GM23248 (cell line): ENCODE measurements around the gene NPSR1. TPM values are rescaled to one million over a fixed set of nuclear protein-coding genes. Genes with fewer than 3 reads are reported as not detected.
"Not testable (repeated sequence)": the region's sequence is repeated elsewhere in the genome, so short reads cannot be mapped to it uniquely, and the experiment has no call there.

Experiments used
- DNase-seq: peaks from one replicate; pipeline ENCODE4 v3.0.0-alpha.2; 2015
- H2AFZ ChIP-seq: fragments of 200-600 bp; sonication (generic); 2 replicates; pipeline ENCODE4 v1.6.1; 2016; ENCODE audit warnings: antibody characterized with exemption
- H3F3A ChIP-seq: fragments of 200-600 bp; sonication (generic); 2 replicates; pipeline ENCODE4 v1.6.1; 2016; ENCODE audit warnings: mild to moderate bottlenecking, antibody characterized with exemption, mixed run types; ENCODE audit not compliant: insufficient read depth
- H3K27ac ChIP-seq: fragments of 200-600 bp; sonication (generic); 2 replicates; pipeline ENCODE4 v1.5.1; 2016; ENCODE audit warnings: mild to moderate bottlenecking
- H3K27me3 ChIP-seq: fragments of 200-600 bp; sonication (generic); replicated peaks from 2 replicates; pipeline ENCODE4 v1.6.1; 2016; ENCODE audit warnings: mild to moderate bottlenecking; ENCODE audit not compliant: insufficient read depth
- H3K36me3 ChIP-seq: fragments of 200-600 bp; sonication (generic); 2 replicates; pipeline ENCODE4 v1.6.1; 2016; ENCODE audit warnings: low read depth, mild to moderate bottlenecking
- H3K4me1 ChIP-seq: fragments of 200-600 bp; sonication (generic); 2 replicates; pipeline ENCODE4 v1.6.1; 2016; ENCODE audit warnings: mild to moderate bottlenecking; ENCODE audit not compliant: insufficient read depth
- H3K4me2 ChIP-seq: fragments of 200-600 bp; sonication (generic); one replicate; pipeline ENCODE4 v1.6.1; 2016; ENCODE audit warnings: mild to moderate bottlenecking; ENCODE audit not compliant: unreplicated experiment
- H3K4me3 ChIP-seq: fragments of 200-600 bp; sonication (generic); 2 replicates; pipeline ENCODE4 v1.5.1; 2016; ENCODE audit warnings: mild to moderate bottlenecking
- H3K79me2 ChIP-seq: fragments of 200-600 bp; sonication (generic); 2 replicates; pipeline ENCODE4 v1.6.1; 2016; ENCODE audit warnings: mild to moderate bottlenecking; ENCODE audit not compliant: insufficient read depth
- H3K9ac ChIP-seq: fragments of 200-600 bp; sonication (generic); 2 replicates; pipeline ENCODE4 v1.6.1; 2016; ENCODE audit warnings: mild to moderate bottlenecking
- H3K9me2 ChIP-seq: fragments of 200-600 bp; sonication (generic); 2 replicates; pipeline ENCODE4 v1.6.1; 2016; ENCODE audit warnings: mixed run types, mild to moderate bottlenecking, moderate library complexity; ENCODE audit not compliant: insufficient read depth
- H3K9me3 ChIP-seq: fragments of 200-600 bp; sonication (generic); one replicate; pipeline ENCODE4 v1.6.1; 2017; ENCODE audit warnings: low read depth
- H4K20me1 ChIP-seq: fragments of 200-600 bp; sonication (generic); 2 replicates; pipeline ENCODE4 v1.6.0; 2016; ENCODE audit not compliant: insufficient read depth
- EZH2 ChIP-seq: fragments of 200-600 bp; sonication (generic); IDR thresholded peaks from 2 replicates; pipeline ENCODE4 v1.6.1; 2018; ENCODE audit warnings: antibody characterized with exemption, mild to moderate bottlenecking; ENCODE audit not compliant: insufficient read depth, poor library complexity, severe bottlenecking
- EZH2phosphoT487 ChIP-seq: fragments of 200-600 bp; sonication (generic); IDR thresholded peaks from 2 replicates; pipeline ENCODE4 v1.6.1; 2018; ENCODE audit warnings: antibody characterized with exemption, moderate library complexity, mild to moderate bottlenecking, low read depth; ENCODE audit not compliant: insufficient read depth
- WGBS, 2 experiments: methylation state at CpG; one replicate each; pipeline ENCODE4 v1.1.6; 2015 to 2017; ENCODE audit warnings: low lambda C conversion rate in 2 of 2, low coverage in 1 of 2; ENCODE audit errors: missing lambda C conversion rate in 2 of 2; 5-methylcytosine and 5-hydroxymethylcytosine counted together
- in situ Hi-C: fragments of 300-500 bp; cut with MboI; formaldehyde crosslinking; loops from 2 replicates; pipeline ENCODE4 v1.15.0; 2020
- polyA plus RNA-seq: library from polyadenylated mRNA; unstranded; fragments of >200 nt; fragmentation: Nextera tagmentation; extraction: Ambion mirVana; gene quantifications from 2 replicates; pipeline ENCODE4 v1.2.1, GENCODE V29; 2016
- total RNA-seq: library from RNA; depleted of rRNA; stranded (reverse); fragments of >200 nt; shearing (Covaris generic); gene quantifications from 2 replicates; pipeline ENCODE4 v1.2.3, GENCODE V29; 2014

The NPSR1 gene
- total and polyA plus RNA-seq, 2 experiments from 2014 or later: not detected

DNA sequence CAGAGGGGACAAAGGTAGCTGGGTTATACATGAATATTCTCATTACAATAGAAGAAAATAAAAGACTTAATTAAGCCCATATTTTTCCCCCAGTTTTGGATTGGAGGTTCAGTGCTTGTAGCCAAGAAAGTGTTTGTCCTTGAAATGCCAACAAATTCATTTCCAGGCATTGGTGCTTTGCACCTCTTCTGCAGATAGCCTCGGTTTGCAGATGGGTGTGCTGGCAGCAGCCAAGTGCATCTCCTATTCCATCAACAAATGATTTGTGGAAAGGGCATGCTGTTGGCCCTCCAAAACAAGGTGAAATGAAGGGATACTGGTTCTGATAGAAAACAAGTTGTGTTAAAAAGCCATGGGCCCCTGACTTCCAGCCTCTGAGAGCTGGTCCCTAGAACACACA lies 192.0 kb downstream of the NPSR1 start:
- Histone ChIP-seq H2AFZ (no peak overlapping the region), H3K27me3 (0 out of 2 replicates have a peak, but pooled peaks cover 3% of the 10 kb centered on the region), H3K4me2 (no peak overlapping the region), H3K9me3 (no peaks in the 10 kb centered on the region), H3K9me2 (no peaks in the 10 kb centered on the region), H3K36me3 (no peaks in the 10 kb centered on the region), H3K4me3 (no peak overlapping the region), H3K9ac (no peak overlapping the region), H4K20me1 (no peaks in the 10 kb centered on the region), H3F3A (no peaks in the 10 kb centered on the region; the same call in 1 of the 2 replicates), H3K27ac (no peak overlapping the region), H3K4me1 (peaks cover 11% of the 10 kb centered on the region; the same call in 1 of the 2 replicates), H3K79me2 (no peaks in the 10 kb centered on the region)
- 44% methylated on average over 1 of the region's 1 CpG for WGBS, 2 experiments
- in situ Hi-C loops: no loop called here
- no peak for DNase-seq
- TF ChIP-seq EZH2phosphoT487 (no peak), EZH2 (no peak)

DNA sequence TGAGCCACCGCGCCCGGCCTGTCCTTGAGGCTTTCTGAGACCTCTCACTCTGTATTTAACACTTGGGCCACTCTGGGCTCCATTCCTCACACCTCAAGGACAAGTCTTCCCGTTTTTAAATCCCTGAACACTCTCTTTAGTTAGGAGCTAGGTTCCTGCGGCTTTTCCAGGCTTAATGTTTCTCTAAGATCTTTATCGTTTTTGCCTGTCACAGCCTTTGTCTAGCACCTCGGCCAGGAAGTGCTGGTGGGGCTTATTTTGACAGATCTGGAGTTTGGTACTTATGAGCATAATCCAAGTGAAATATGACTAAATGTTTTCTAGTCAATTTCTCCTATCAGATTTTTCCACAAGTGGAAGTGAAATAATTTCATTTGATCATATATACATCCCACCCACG lies 192.7 kb downstream of the NPSR1 start:
- H3F3A ChIP-seq: no peaks in the 10 kb centered on the region; the same call in 1 of the 2 replicates
- H3K4me1 ChIP-seq: peaks cover 11% of the 10 kb centered on the region; the same call in 1 of the 2 replicates
- H3K9me2 ChIP-seq: no peaks in the 10 kb centered on the region
- H3K4me2 ChIP-seq: no peak overlapping the region
- H3K4me3 ChIP-seq: no peak overlapping the region
- no peak for TF ChIP-seq EZH2
- no peak for TF ChIP-seq EZH2phosphoT487
- no peaks in the 10 kb centered on the region for H3K36me3 ChIP-seq
- 31 to 39% methylated on average over 8 of the region's 8 CpGs for WGBS, 2 experiments
- H2AFZ ChIP-seq: no peak overlapping the region
- in situ Hi-C loops: no loop called here
- DNase-seq: no peak
- no peaks in the 10 kb centered on the region for H3K79me2 ChIP-seq
- H3K27ac ChIP-seq: no peak overlapping the region
- H3K9ac ChIP-seq: no peak overlapping the region
- H4K20me1 ChIP-seq: no peaks in the 10 kb centered on the region
- H3K9me3 ChIP-seq: no peaks in the 10 kb centered on the region
- H3K27me3 ChIP-seq: 0 out of 2 replicates have a peak, but pooled peaks cover 7% of the 10 kb centered on the region

DNA sequence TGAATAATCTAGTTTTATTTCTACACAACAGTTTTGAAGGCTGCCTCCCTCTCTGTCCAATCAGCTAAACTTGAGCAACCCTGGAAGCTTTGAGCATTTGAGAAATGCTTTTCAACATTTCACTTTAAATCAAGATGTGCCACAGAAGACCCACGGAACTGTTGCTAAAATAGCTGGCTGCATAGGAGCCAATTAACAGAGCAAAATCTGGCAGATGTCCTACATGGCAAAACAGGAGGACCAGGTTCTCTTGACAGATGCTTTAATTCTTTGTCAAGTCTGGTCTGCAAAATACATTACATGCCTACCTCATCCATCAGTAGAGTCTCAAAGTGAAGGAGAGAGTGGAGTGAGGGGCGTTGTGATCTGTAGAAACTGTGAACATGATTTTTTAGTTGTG lies 193.4 kb downstream of the NPSR1 start:
- TF ChIP-seq EZH2 (no peak), EZH2phosphoT487 (no peak)
- H3K9ac ChIP-seq: no peak overlapping the region
- in situ Hi-C loops: no loop called here
- H3K9me2 ChIP-seq: no peaks in the 10 kb centered on the region
- H3K79me2 ChIP-seq: no peaks in the 10 kb centered on the region
- DNase-seq: no peak
- H3K4me1 ChIP-seq: peaks cover 11% of the 10 kb centered on the region; the same call in 1 of the 2 replicates
- H2AFZ ChIP-seq: no peak overlapping the region
- no peak overlapping the region for H3K4me2 ChIP-seq
- no peak overlapping the region for H3K27ac ChIP-seq
- no peaks in the 10 kb centered on the region for H4K20me1 ChIP-seq
- H3F3A ChIP-seq: no peaks in the 10 kb centered on the region; the same call in 1 of the 2 replicates
- 0 out of 2 replicates have a peak, but pooled peaks cover 7% of the 10 kb centered on the region for H3K27me3 ChIP-seq
- H3K4me3 ChIP-seq: no peak overlapping the region
- H3K36me3 ChIP-seq: no peaks in the 10 kb centered on the region
- H3K9me3 ChIP-seq: no peaks in the 10 kb centered on the region
- WGBS, 2 experiments: 24 to 28% methylated on average over 2 of the region's 2 CpGs

DNA sequence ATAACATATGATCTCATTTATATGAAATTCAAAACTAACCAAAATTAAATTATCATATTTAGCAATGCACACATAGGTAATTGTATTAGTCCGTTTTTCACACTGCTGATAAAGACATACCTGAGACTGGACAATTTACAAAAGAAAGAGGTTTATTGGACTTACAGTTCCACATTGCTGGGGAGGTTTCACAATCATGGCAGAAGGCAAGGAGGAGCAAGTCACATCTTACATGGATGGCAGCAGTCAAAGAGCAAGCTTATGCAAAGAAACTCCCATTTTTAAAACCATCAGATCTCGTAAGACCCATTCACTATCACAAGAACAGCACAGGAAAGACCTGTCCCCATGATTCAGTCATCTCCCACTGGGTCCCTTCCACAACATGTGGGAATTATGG lies 200.4 kb downstream of the NPSR1 start:
- H3K27ac ChIP-seq, H3K4me3 ChIP-seq, H3K79me2 ChIP-seq, in situ Hi-C loops, DNase-seq, H2AFZ ChIP-seq, H3F3A ChIP-seq, H3K9ac ChIP-seq, H3K36me3 ChIP-seq, H3K4me1 ChIP-seq, H4K20me1 ChIP-seq, H3K9me2 ChIP-seq, H3K9me3 ChIP-seq, H3K4me2 ChIP-seq: not testable (repeated sequence)
- WGBS, 2 experiments: 9 to 12% methylated on average over 2 of the region's 2 CpGs
- peaks cover 16% of the 10 kb centered on the region; the same call in 1 of the 2 replicates for H3K27me3 ChIP-seq

DNA sequence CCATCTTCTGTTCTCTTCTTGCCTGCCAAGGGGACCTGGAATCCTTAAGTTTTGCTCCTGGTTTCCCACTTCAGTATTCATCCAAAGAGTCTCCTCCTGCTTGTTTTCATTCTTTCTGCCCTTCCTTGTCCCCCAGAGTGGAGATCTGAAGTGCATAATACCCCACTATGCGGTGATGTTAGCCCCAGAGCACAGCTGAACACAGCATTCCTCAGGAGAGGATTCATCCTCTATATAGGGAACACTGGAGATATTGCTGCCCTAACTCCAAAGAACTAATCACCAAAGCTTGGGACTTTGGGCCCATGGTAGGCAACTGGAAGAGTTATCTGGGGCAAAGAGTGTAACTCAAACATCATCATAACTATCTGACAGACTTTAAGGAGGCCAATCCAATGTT lies 201.3 kb downstream of the NPSR1 start:
- H3K4me2 ChIP-seq, H3K79me2 ChIP-seq, DNase-seq, H3K9ac ChIP-seq, H3K4me1 ChIP-seq, H3F3A ChIP-seq, H4K20me1 ChIP-seq, H3K27ac ChIP-seq, H3K9me2 ChIP-seq, H3K9me3 ChIP-seq, H3K4me3 ChIP-seq, H3K36me3 ChIP-seq, H2AFZ ChIP-seq, in situ Hi-C loops: not testable (repeated sequence)
- 19 to 58% methylated on average over 1 of the region's 1 CpG for WGBS, 2 experiments
- peaks cover 16% of the 10 kb centered on the region; the same call in 1 of the 2 replicates for H3K27me3 ChIP-seq

DNA sequence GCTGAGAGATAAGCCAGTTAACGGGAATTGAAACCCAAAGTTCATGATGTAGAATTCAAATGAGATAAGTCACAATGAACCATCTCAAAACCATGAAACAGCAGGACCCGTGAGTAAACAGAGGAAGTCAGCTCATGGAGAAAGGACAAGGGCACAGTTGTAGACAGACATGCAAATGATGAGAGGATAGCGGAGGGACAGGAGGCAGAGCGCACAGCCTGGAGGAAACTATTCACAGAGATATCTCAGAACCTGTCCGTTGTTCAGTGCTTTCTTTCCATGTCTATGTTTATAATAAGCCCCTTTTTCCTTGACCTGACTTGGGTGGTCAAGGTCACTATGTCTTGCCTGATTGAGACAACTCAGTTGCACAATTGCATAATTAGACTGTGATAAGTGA lies 208.2 kb downstream of the NPSR1 start:
- H3K9me2 ChIP-seq, DNase-seq, H4K20me1 ChIP-seq, H3K4me2 ChIP-seq, H2AFZ ChIP-seq, H3K27me3 ChIP-seq, H3K4me3 ChIP-seq, H3K36me3 ChIP-seq, H3K9me3 ChIP-seq, H3K27ac ChIP-seq, in situ Hi-C loops, H3K4me1 ChIP-seq, H3K79me2 ChIP-seq, H3K9ac ChIP-seq, H3F3A ChIP-seq: not testable (repeated sequence)
- 45 to 58% methylated on average over 5 of the region's 5 CpGs for WGBS, 2 experiments

DNA sequence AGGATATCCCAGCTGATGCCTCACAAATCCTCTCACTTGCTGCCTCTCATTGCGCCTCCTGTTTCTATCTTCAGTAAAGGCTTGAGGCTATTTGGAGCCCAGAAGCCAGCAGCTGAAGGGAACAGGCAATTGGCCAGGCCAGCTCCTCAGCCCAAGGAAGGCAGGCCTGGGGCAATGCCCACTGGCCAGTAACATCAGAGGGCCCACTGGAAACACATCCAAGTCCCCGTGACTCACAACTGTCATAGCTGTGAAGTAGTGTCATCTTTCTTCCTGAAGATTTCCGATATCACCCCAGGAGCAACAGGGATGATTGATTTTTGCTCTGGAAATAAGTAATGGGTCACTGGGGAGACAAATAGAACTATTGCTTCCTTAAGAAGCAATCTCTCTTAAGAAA lies 209.3 kb downstream of the NPSR1 start:
- H2AFZ ChIP-seq, H4K20me1 ChIP-seq, H3F3A ChIP-seq, H3K4me3 ChIP-seq, H3K4me1 ChIP-seq, H3K36me3 ChIP-seq, H3K9ac ChIP-seq, H3K27me3 ChIP-seq, H3K9me3 ChIP-seq, H3K9me2 ChIP-seq, H3K27ac ChIP-seq, in situ Hi-C loops, H3K79me2 ChIP-seq, H3K4me2 ChIP-seq: not testable (repeated sequence)
- DNase-seq: peak; percentile 5
- 28 to 35% methylated on average over 3 of the region's 3 CpGs for WGBS, 2 experiments
